ENCODE results near the gene IFNA17. TPM values are rescaled to one million over a fixed set of nuclear protein-coding genes. Genes with fewer than 3 reads are reported as not detected.
A peak's percentile ranks its signal among the peaks of the same experiment; 100 is the strongest.

Gene IFNA17
- total RNA-seq, 1 experiment from 2014 or later, result not detected

- intact Hi-C loops (cut with micrococcal nuclease), result loop anchor here (5.0 kb wide), 1 partner anchor 256 kb away; no protein-coding TSS in a partner anchor
- no peak overlapping the region for H2AFZ ChIP-seq (ENCODE audit: low read depth, low read length, poor library complexity, severe bottlenecking)
- ChIA-PET POLR2A (no interaction called here), RAD21 (ENCODE audit: low non-redundant PET in 1 of 2, low total read pairs in 2 of 2, uncharacterized antibody in 2 of 2, unreplicated experiment in 2 of 2) (interaction anchor here in 1 of 2 experiments (1.2 kb wide), 1 partner anchor 204 kb away, joined by 4 read pairs; no protein-coding TSS in a partner anchor), CTCF (interaction anchor here (1.1 to 2.9 kb wide), 5 partner anchors 67 to 202 kb away, joined by 3 to 21 read pairs (median 16); no protein-coding TSS in a partner anchor)
- peak; percentile 46; the same call in 1 of the 2 replicates for ATAC-seq
- DNase-seq (ENCODE audit: low read depth, low spot score), result no peak
- no peak overlapping the region for H3K9ac ChIP-seq (ENCODE audit: low read length)
- no peaks in the 10 kb centered on the region for H3K27me3 ChIP-seq (ENCODE audit: insufficient read depth, low read length)
- no TSS peak for BruUV-seq (replicated peaks)
- peaks cover 0 to 4% of the 10 kb centered on the region in 2 experiments; a peak in 1 of 4 replicates for H3K4me1 ChIP-seq (ENCODE audit: control insufficient read depth in 1 of 2, insufficient read depth in 2 of 2, low read length in 2 of 2)
- TF ChIP-seq POLR2AphosphoS5 (IDR thresholded peaks at IDR 0.05; ENCODE audit: low read depth, low read length) (no peak), ATF3 (IDR thresholded peaks at IDR 0.05) (no peak), YY1 (IDR thresholded peaks at IDR 0.05; ENCODE audit: extremely low read depth, insufficient replicate concordance, low read depth, low read length) (no peak), RAD21 (IDR thresholded peaks at IDR 0.05; ENCODE audit: low read depth) (0 out of 2 replicates have a peak, but pooled peaks have one; percentile 6), CTCF (IDR thresholded peaks at IDR 0.05 in 2 of 3, conservative IDR thresholded peaks at IDR 0.05 in 1 of 3; ENCODE audit: borderline replicate concordance in 1 of 3, insufficient read depth in 1 of 3, low read depth in 2 of 3, low read length in 2 of 3) (peak in 2 of 3 experiments; percentile 17 to 19; a peak in 1 of 6 replicates)
- H3K27ac ChIP-seq (ENCODE audit: low read depth, low read length), result no peak overlapping the region
- H3K4me2 ChIP-seq (ENCODE audit: low read length), result no peak overlapping the region
- no peaks in the 10 kb centered on the region for H4K20me1 ChIP-seq (ENCODE audit: insufficient read depth)
- H3K9me2 ChIP-seq (ENCODE audit: insufficient read depth), result no peaks in the 10 kb centered on the region
- H3K4me3 ChIP-seq (replicated peaks in 1 of 2; ENCODE audit: low read depth in 1 of 2, low read length in 2 of 2), result no peak overlapping the region
- H3K79me2 ChIP-seq (ENCODE audit: insufficient read depth, low read length), result no peaks in the 10 kb centered on the region
- H3K36me3 ChIP-seq (ENCODE audit: control insufficient read depth in 1 of 2, insufficient read depth in 2 of 2, low read length in 2 of 2), result no peaks in the 10 kb centered on the region
- H3K9me3 ChIP-seq (ENCODE audit: control insufficient read depth in 1 of 2, insufficient read depth in 1 of 2, low read depth in 1 of 2, low read length in 2 of 2), result no peaks in the 10 kb centered on the region
Observed at GRCh38 chr9:21251190-21251589, 23.2 kb upstream of the IFNA17 start.

DNA sequence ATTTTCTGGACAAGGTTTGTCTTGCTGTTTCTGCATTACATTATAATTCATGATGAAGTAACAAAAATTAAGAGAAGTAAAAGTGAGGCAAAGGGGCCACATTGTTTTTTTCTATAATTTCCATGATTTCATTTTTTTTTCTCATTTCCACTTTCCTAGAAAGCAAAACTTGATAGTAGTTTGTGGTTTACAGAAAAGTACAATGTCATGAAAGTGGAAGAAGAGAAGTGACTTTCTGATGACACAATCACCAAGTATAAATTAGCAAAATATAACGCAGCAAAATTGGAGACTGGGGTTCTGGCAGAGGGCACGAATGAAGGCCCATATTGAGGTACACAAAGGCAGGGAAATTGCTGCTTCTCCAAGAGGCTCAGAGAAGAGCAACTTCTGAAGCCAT, 16.8 kb upstream of the IFNA17 start:
- Histone ChIP-seq H3K79me2 (ENCODE audit: insufficient read depth, low read length) (no peaks in the 10 kb centered on the region), H2AFZ (ENCODE audit: low read depth, low read length, poor library complexity, severe bottlenecking) (no peak overlapping the region), H4K20me1 (ENCODE audit: insufficient read depth) (no peaks in the 10 kb centered on the region), H3K9me3 (ENCODE audit: control insufficient read depth in 1 of 2, insufficient read depth in 1 of 2, low read depth in 1 of 2, low read length in 2 of 2) (no peaks in the 10 kb centered on the region), H3K9ac (ENCODE audit: low read length) (no peak overlapping the region), H3K36me3 (ENCODE audit: control insufficient read depth in 1 of 2, insufficient read depth in 2 of 2, low read length in 2 of 2) (no peaks in the 10 kb centered on the region), H3K4me2 (ENCODE audit: low read length) (no peak overlapping the region), H3K9me2 (ENCODE audit: insufficient read depth) (no peaks in the 10 kb centered on the region), H3K4me3 (replicated peaks in 1 of 2; ENCODE audit: low read depth in 1 of 2, low read length in 2 of 2) (no peak overlapping the region), H3K27ac (ENCODE audit: low read depth, low read length) (no peak overlapping the region), H3K27me3 (ENCODE audit: insufficient read depth, low read length) (no peaks in the 10 kb centered on the region), H3K4me1 (ENCODE audit: control insufficient read depth in 1 of 2, insufficient read depth in 2 of 2, low read length in 2 of 2) (no peaks in the 10 kb centered on the region)
- no peak for DNase-seq (ENCODE audit: low read depth, low spot score)
- intact Hi-C loops (cut with micrococcal nuclease), result no loop called here
- CTCF ChIA-PET, result interaction anchor here (1.2 kb wide), 1 partner anchor 9 kb away, joined by 3 read pairs; no protein-coding TSS in a partner anchor
- no TSS peak for BruUV-seq (replicated peaks)
- TF ChIP-seq MAX (IDR thresholded peaks at IDR 0.05) (no peak), ELF1 (IDR thresholded peaks at IDR 0.05; ENCODE audit: borderline replicate concordance, low read depth) (no peak), CTCF (IDR thresholded peaks at IDR 0.05 in 2 of 3, conservative IDR thresholded peaks at IDR 0.05 in 1 of 3; ENCODE audit: borderline replicate concordance in 1 of 3, insufficient read depth in 1 of 3, low read depth in 2 of 3, low read length in 2 of 3) (no peak), TCF7L2 (IDR thresholded peaks at IDR 0.05; ENCODE audit: borderline replicate concordance, extremely low read depth, insufficient read depth, insufficient read length) (no peak), YY1 (IDR thresholded peaks at IDR 0.05; ENCODE audit: extremely low read depth, insufficient replicate concordance, low read depth, low read length) (no peak), ATF3 (IDR thresholded peaks at IDR 0.05) (no peak), ZNF274 (IDR thresholded peaks at IDR 0.05; ENCODE audit: low read depth, low read length) (no peak), FOSL1 (IDR thresholded peaks at IDR 0.05; ENCODE audit: low read depth) (no peak), CBX3 (IDR thresholded peaks at IDR 0.05; ENCODE audit: low read depth) (no peak), POLR2A (IDR thresholded peaks at IDR 0.05; ENCODE audit: borderline replicate concordance, extremely low read depth, insufficient read depth, insufficient read length) (no peak)
- POLR2A ChIA-PET, result no interaction called here
- no peak for ATAC-seq
- RAD21 ChIA-PET (ENCODE audit: low non-redundant PET in 1 of 2, low total read pairs in 2 of 2, uncharacterized antibody in 2 of 2, unreplicated experiment in 2 of 2), result no interaction called here
